ENCODE results near the gene HOXA10.
A peak's percentile ranks its signal among the peaks of the same experiment; 100 is the strongest.

Gene HOXA10

GRCh38 chr7:27143023-27143949 lies 30.8 kb downstream of the HOXA10 start, which contains the start of gene HOXA5:
TSS of gene HOXA5 (minus strand) at chr7:27143681. CDS start at chr7:27143607, 74 bp downstream.
- DNase-seq = no peak

- DNase-seq = no peak
Measured at GRCh38 chr7:27142580-27143022, 31.5 kb downstream of the HOXA10 start.

GRCh38 chr7:27141923-27142579 lies 32.1 kb downstream of the HOXA10 start:
- no peak for DNase-seq

- no peak for DNase-seq
Measured at GRCh38 chr7:27141137-27141922, 32.8 kb downstream of the HOXA10 start.

DNA sequence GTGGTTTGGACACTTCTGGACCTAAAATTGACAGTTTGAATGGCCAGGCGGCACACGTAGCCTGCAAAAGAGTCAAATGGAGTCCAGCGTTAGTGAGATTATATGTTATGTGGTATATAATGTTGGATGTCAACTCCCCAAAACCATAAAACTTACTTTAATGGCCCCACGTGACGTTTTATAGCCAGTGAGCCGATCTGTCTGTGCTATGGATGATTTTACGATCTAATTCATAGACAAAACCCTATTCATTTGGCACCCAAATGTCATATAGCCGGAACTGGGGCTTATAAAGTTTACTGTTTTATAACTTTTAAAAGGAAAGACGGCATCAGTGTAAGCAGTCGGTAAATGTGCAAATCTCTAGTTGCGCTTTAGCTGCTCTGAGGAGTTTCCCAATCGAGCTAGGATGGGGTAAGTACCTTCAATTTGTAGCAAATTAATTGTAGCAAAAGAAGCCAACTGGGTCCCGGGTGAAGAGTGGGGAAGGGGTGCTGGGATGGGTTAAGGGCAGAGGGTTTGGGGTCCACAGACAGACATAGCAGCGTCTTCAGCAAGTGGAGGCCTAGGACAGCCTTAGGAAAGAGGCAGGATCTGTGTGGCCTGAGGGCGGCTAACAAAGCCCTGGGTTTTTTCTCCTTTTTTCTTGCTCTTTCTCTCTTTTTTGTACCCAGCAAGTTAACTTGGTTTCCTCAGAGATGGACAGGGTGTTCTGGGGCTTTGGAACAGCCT lies 33.8 kb downstream of the HOXA10 start:
- no peak for DNase-seq

- no peak for DNase-seq
Measured at GRCh38 chr7:27139334-27140125, 34.6 kb downstream of the HOXA10 start.

GRCh38 chr7:27138985-27139333 lies 35.2 kb downstream of the HOXA10 start:
- DNase-seq = no peak

GRCh38 chr7:27138472-27138871 lies 35.6 kb downstream of the HOXA10 start:
- DNase-seq = no peak

- no peak for DNase-seq
Measured at GRCh38 chr7:27137640-27138315, 36.3 kb downstream of the HOXA10 start.

- DNase-seq = no peak
Measured at GRCh38 chr7:27134392-27134791, 39.7 kb downstream of the HOXA10 start.

DNA sequence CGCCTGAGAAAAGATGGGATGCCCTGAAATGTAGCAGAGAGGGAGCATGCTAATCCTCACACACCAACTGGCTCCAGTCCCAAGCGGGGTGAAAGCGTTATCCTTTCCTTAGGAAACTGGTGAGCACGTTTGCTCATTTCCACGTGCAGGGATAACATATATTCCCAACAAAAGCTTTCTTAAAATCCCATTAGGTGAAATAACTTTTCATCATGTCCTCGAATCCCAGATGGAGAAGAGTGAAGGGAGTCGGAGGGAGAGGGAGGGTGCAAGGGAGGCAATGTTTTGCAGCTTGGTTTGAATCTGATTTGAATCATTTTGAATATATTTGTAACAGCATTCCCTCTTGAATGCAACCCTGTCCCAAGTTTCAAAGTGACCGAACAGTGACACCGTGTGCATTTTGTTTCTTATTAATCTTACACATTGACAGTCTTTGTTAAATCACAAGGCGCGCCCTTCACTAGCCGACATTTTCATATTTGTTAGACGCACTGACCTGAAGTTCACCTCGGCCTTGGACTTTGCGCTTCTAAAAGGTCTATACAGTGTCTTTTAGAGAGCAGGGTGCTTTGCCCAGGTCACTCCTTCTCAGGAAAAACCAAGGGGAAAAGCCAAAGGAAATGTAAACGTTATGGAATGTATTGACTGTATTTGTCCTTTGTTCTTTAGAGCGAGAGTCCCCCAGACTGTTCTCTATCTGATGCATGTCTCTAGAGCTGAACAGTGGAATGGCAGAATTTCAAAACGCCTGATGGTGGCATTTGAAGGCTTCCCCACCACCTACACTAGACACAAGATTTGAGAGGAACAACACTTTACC lies 40.5 kb downstream of the HOXA10 start:
- no peak for DNase-seq

DNA sequence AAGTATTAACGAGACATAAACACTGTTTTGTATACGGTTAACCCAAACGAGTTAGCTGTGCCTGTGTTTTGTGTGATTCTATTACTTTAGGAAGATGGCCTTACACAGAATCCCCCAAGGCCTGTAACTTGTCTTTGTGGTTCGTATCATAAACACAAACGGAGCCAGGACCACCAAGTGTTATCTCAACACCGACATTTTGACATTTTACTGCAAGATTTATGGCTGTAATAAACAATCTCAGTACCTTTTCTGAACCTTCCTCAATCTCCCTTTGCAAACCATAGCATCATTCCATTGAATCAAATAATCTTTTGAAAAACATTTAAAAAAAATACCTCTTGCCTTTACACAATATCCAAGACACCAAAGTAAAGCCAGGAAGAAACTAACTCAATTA lies 41.1 kb downstream of the HOXA10 start:
- no peak for DNase-seq

DNA sequence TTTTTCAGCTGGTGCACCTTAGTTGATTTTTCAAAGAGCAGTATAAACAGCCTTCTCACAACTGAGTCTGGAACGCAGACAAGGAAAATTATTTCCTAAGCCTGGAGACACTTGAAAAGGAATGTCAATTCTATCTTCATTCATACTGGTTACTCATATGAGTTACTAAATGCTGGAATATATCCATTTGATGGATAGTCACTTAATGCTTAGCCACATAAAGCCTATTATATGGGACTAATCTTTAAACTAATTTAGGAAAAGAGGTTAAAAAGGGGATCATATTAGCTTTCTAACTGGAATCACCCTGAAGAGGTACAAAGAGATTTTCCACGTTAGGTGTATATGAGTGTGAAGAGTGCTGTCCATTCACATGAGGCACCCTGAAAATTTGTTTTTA lies 41.9 kb downstream of the HOXA10 start:
- no peak for DNase-seq

GRCh38 chr7:27131390-27131819 lies 42.7 kb downstream of the HOXA10 start:
- no peak for DNase-seq

- DNase-seq = peak; percentile 20 to 84 (median 74)
Measured at GRCh38 chr7:27130540-27131389, 43.4 kb downstream of the HOXA10 start, which contains the start of gene HOXA4. TSS of gene HOXA4 (minus strand) at chr7:27130757. CDS start at chr7:27130733, 24 bp downstream.

DNA sequence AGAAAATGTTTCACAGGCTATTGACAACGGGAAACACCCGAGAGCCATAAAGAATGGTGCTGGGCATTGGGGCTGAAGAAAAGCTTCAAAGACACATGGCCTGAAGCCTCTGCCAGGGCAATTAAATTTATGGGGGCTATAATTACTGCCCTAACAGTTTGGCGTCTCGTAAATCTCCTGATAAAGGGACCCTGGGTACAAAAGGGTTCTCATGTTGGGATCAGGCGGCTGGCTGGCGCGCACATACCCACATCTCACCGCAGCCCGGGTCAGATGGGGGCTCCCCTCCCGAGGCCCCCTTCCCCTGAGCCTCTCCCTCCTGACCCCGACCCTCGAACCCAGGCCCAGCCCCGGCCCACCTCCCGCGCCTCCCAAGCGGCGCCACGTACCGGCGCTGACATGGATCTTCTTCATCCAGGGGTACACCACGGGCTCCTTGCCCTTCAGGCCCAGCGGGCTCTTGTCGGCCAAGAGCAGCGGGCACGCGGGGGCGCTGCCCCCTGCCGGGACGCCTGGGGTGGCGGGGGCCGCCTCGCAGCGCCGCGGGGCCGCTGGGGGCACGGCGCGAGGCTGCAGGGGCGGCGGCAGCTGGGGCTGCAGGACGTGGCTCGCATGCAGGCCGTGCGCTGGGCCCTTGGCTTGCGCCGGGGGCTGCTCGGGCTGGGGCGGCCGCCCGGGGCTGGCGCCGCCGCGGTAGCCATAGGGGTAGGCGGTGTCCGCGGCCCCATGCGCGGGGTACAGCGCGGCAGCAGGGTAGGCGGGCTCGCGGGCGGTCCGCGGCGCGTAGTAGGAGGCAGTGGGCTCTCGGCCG lies 44.2 kb downstream of the HOXA10 start:
- peak in 2 of 6 experiments; percentile 15 to 29 for DNase-seq

DNA sequence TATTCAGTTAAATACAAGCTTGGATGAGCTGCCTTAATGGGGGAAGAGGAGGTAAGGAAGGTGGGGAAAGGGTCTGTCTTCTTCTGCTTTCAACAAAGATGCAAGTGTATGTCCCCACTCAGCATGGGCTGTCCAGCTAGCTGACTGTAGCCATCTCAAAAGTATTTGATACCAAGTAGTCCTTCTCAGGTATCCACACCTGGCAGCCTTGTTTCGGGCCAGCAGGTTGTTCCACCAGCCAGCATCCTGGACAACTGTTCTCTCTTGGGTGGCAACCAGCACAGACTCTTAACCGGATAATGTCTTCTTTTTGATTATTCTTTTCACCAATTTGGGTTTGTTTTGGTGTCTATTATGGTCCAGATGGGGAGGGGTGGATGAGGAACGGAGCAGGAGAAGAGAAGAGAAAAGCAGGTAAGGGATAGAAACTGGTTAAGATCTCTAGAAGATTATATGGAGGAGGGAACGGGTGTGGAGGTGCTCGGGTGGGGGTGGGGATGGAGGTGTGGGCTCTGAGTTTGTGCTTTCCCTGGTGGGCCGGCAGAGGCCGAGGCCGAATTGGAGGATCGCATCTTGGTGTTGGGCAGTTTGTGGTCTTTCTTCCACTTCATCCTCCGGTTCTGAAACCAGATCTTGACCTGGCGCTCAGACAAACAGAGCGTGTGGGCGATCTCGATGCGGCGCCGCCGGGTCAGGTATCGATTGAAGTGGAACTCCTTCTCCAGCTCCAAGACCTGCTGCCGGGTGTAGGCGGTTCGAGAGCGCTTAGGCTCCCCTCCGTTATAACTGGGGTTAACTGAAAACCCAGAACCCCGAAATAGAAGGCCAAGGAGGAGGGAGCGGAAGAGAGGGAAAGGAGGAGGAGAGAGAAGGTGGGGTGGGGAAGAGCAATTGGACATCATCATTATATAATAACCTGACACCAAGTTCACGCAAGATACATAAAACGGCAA lies 45.1 kb downstream of the HOXA10 start:
- DNase-seq = no peak

Measured in stimulated activated naive CD4-positive, alpha-beta T cell (primary cell).